H1 (cell line): ENCODE data around the gene HID1. TPM values are rescaled to one million over a fixed set of nuclear protein-coding genes. Genes with fewer than 3 reads are reported as not detected.

Experiments used
- polyA plus RNA-seq, 7 experiments: library from polyadenylated mRNA; depleted of rRNA in 3 of 7; stranded (reverse) in 5 of 7; unstranded in 2 of 7; fragments of >200 nt in 5 of 7; fragments of 200-250 nt in 2 of 7; gene quantifications; 1 replicate in 5 of 7; 2 replicates in 1 of 7; 4 replicates in 1 of 7; pipeline versions ENCODE4 v1.2.1 to v1.2.3, GENCODE V29; 2011 to 2013; ENCODE audit warnings: missing spikeins in 2 of 7, mixed read lengths in 2 of 7
- total RNA-seq: library from RNA; stranded (reverse); fragmentation: NEBNext Ultra II Directional; extraction: Animal tissue kit (Norgen Biotek cat#: 25700); gene quantifications from 2 replicates; pipeline ENCODE4 v1.2.1, GENCODE V29; 2021

Gene HID1
- total and polyA plus RNA-seq, 2 of the 8 experiments (the other 6 are each of a cell fraction or from before 2014, with no cell fraction given): 15.1 to 25.9 TPM

Other genes with a start within 250 kb of the HID1 start
- gene RAB37, start 235.5 kb downstream of the HID1 start, total RNA-seq: 5.2 and 5.5 TPM in 2 replicates
- 6.1 and 6.6 TPM in 2 replicates for gene RAB37, start 235.5 kb downstream of the HID1 start, polyA plus RNA-seq (2011; rRNA removed)
- 91.3 and 92.9 TPM in 2 replicates for gene NHERF1, start 224.1 kb downstream of the HID1 start, total RNA-seq
- gene NHERF1, start 224.1 kb downstream of the HID1 start, polyA plus RNA-seq (2011; rRNA removed): 99.2 and 140 TPM in 2 replicates
- 40.6 and 42.7 TPM in 2 replicates for gene NAT9, start 196.4 kb downstream of the HID1 start, total RNA-seq
- 32.3 and 42.4 TPM in 2 replicates for gene NAT9, start 196.4 kb downstream of the HID1 start, polyA plus RNA-seq (2011; rRNA removed)
- gene GRIN2C, start 112.9 kb downstream of the HID1 start, total RNA-seq: 0.07 TPM in 1 of 2 replicates, not detected in the other
- gene GRIN2C, start 112.9 kb downstream of the HID1 start, polyA plus RNA-seq (2011; rRNA removed): 0.06 and 0.11 TPM in 2 replicates
- gene FDXR, start 99.8 kb downstream of the HID1 start, total RNA-seq: 24.2 and 25.6 TPM in 2 replicates
- gene FDXR, start 99.8 kb downstream of the HID1 start, polyA plus RNA-seq (2011; rRNA removed): 31.4 and 44.0 TPM in 2 replicates
- gene FADS6, start 79.1 kb downstream of the HID1 start, total RNA-seq: 0.56 and 0.80 TPM in 2 replicates
- 2.5 and 2.6 TPM in 2 replicates for gene FADS6, start 79.1 kb downstream of the HID1 start, polyA plus RNA-seq (2011; rRNA removed)
- 1.6 and 1.7 TPM in 2 replicates for gene USH1G, start 49.5 kb downstream of the HID1 start, total RNA-seq
- gene USH1G, start 49.5 kb downstream of the HID1 start, polyA plus RNA-seq (2011; rRNA removed): 4.3 and 5.0 TPM in 2 replicates
- not detected in 2 replicates for gene OTOP2, start 48.5 kb downstream of the HID1 start, total RNA-seq
- 0.23 and 0.27 TPM in 2 replicates for gene OTOP2, start 48.5 kb downstream of the HID1 start, polyA plus RNA-seq (2011; rRNA removed)
- not detected in 2 replicates for gene OTOP3, start 36.9 kb downstream of the HID1 start, total RNA-seq
- gene OTOP3, start 36.9 kb downstream of the HID1 start, polyA plus RNA-seq (2011; rRNA removed): 0.05 and 0.09 TPM in 2 replicates
- gene CDR2L, start 14.9 kb upstream of the HID1 start, total RNA-seq: 38.1 and 40.5 TPM in 2 replicates
- 20.4 and 26.8 TPM in 2 replicates for gene CDR2L, start 14.9 kb upstream of the HID1 start, polyA plus RNA-seq (2011; rRNA removed)
- gene MRPL58, start 39.9 kb upstream of the HID1 start, total RNA-seq: 48.5 and 49.1 TPM in 2 replicates
- gene MRPL58, start 39.9 kb upstream of the HID1 start, polyA plus RNA-seq (2011; rRNA removed): 43.2 and 43.6 TPM in 2 replicates
- 326 and 335 TPM in 2 replicates for gene ATP5PD, start 74.2 kb upstream of the HID1 start, total RNA-seq
- gene ATP5PD, start 74.2 kb upstream of the HID1 start, polyA plus RNA-seq (2011; rRNA removed): 254 and 407 TPM in 2 replicates
- 33.7 and 34.1 TPM in 2 replicates for gene KCTD2, start 74.5 kb upstream of the HID1 start, total RNA-seq
- 32.6 and 36.8 TPM in 2 replicates for gene KCTD2, start 74.5 kb upstream of the HID1 start, polyA plus RNA-seq (2011; rRNA removed)
- gene SLC16A5, start 115.2 kb upstream of the HID1 start, total RNA-seq: 16.6 and 17.1 TPM in 2 replicates
- 34.7 and 54.8 TPM in 2 replicates for gene SLC16A5, start 115.2 kb upstream of the HID1 start, polyA plus RNA-seq (2011; rRNA removed)
- 13.6 TPM in 2 replicates for gene ARMC7, start 137.2 kb upstream of the HID1 start, total RNA-seq
- gene ARMC7, start 137.2 kb upstream of the HID1 start, polyA plus RNA-seq (2011; rRNA removed): 9.8 and 12.4 TPM in 2 replicates
- 52.1 and 66.9 TPM in 2 replicates for gene NT5C, start 159.0 kb upstream of the HID1 start, total RNA-seq
- gene NT5C, start 159.0 kb upstream of the HID1 start, polyA plus RNA-seq (2011; rRNA removed): 66.4 and 98.6 TPM in 2 replicates
- 340 and 369 TPM in 2 replicates for gene JPT1, start 181.8 kb upstream of the HID1 start, total RNA-seq
- gene JPT1, start 181.8 kb upstream of the HID1 start, polyA plus RNA-seq (2011; rRNA removed): 154 and 216 TPM in 2 replicates
- gene SUMO2, start 210.2 kb upstream of the HID1 start, total RNA-seq: 779 and 788 TPM in 2 replicates
- 91.0 and 184 TPM in 2 replicates for gene SUMO2, start 210.2 kb upstream of the HID1 start, polyA plus RNA-seq (2011; rRNA removed)
- gene NUP85, start 232.9 kb upstream of the HID1 start, total RNA-seq: 97.4 and 98.5 TPM in 2 replicates
- 154 and 163 TPM in 2 replicates for gene NUP85, start 232.9 kb upstream of the HID1 start, polyA plus RNA-seq (2011; rRNA removed)